ENCODE data around the gene GPR153. TPM values are rescaled to one million over a fixed set of nuclear protein-coding genes. Genes with fewer than 3 reads are reported as not detected.

Gene GPR153
- total and polyA plus RNA-seq, 2 donors (not counting 1 experiment from before 2014, with no cell fraction given): 4.0 to 8.9 TPM

DNA sequence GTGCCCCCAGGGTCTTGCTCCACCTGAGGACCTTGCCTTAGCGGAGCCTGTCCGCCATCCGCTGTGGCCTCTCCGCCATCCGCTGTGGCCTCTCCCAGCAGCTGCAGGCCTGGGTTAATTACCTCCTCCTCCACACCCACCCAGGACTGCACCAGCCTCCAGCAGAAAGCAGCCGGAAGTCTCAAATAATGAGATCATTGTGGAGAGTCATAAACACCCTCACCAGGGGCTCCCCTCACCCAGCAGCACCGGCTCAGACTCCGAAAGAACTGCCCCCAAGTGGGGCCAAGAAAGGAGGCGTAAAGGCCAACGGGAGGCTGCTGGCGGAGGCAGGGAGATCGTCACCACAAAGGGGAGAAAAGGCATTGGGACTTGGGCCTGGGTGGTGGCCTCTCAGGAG, 10.7 kb upstream of the GPR153 start:
- Histone ChIP-seq H3K36me3 (ENCODE audit: control insufficient read depth, insufficient read depth, low read length) (peaks cover 2% of the 10 kb centered on the region), H4K20me1 (ENCODE audit: control insufficient read depth, extremely low read depth, insufficient read depth, low read length) (no peaks in the 10 kb centered on the region), H3K9ac (ENCODE audit: insufficient read depth, low read length) (no peak overlapping the region), H3K4me1 (ENCODE audit: control insufficient read depth, extremely low read depth, insufficient read depth, low read length) (peaks cover 21% of the 10 kb centered on the region), H3K9me3 (ENCODE audit: control insufficient read depth, insufficient read depth, low read depth, low read length) (no peaks in the 10 kb centered on the region), H3K27me3 (ENCODE audit: control insufficient read depth, insufficient read depth, low read length) (no peaks in the 10 kb centered on the region), H3K79me2 (ENCODE audit: control insufficient read depth, insufficient read depth, low read length) (no peaks in the 10 kb centered on the region), H3K4me3 (replicated peaks in 1 of 4; ENCODE audit: control extremely low read depth in 1 of 4, insufficient read depth in 1 of 4, low read depth in 3 of 4, low read length in 4 of 4) (no peak overlapping the region), H3K27ac (ENCODE audit: insufficient read depth, low read length) (no peak overlapping the region), H2AFZ (ENCODE audit: low read length) (no peak overlapping the region), H3K4me2 (ENCODE audit: extremely low read depth, insufficient read depth, low read length) (no peak overlapping the region)
- peak in 1 of 2 donors; percentile 60 for DNase-seq (ENCODE audit: low read depth in 2 of 2)
- TF ChIP-seq CTCF (conservative IDR thresholded peaks at IDR 0.05 in 1 of 2, IDR thresholded peaks at IDR 0.05 in 1 of 2; ENCODE audit: low read depth in 1 of 2, low read length in 2 of 2): no peak
- no peak for TF ChIP-seq EZH2 (IDR thresholded peaks at IDR 0.05; ENCODE audit: low read length, missing control alignments)

DNA sequence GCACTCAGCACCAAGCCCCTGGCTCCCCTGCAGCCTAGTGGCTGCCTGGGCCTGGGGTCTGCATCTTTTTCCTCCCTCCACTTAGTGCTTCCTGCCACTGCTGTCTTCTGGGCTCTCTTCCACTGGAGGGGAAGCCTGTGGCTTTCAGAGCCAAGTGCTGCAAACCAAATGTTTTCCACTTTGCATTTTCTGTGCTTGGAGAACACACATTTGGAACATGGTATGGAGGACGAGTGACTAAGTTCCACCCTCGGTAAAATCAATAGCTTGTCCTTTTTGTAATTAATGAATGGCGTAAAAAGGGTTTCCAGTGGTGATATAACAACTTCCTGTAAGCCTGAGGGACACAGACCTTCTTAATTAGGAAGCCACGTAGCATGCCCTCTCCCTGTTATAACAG, 10.1 kb upstream of the GPR153 start:
- no peak overlapping the region for H2AFZ ChIP-seq (ENCODE audit: low read length)
- H3K27me3 ChIP-seq (ENCODE audit: control insufficient read depth, insufficient read depth, low read length): no peaks in the 10 kb centered on the region
- H3K36me3 ChIP-seq (ENCODE audit: control insufficient read depth, insufficient read depth, low read length): peaks cover 2% of the 10 kb centered on the region
- H3K27ac ChIP-seq (ENCODE audit: insufficient read depth, low read length): no peak overlapping the region
- H3K9ac ChIP-seq (ENCODE audit: insufficient read depth, low read length): no peak overlapping the region
- H3K4me3 ChIP-seq (replicated peaks in 1 of 4; ENCODE audit: control extremely low read depth in 1 of 4, insufficient read depth in 1 of 4, low read depth in 3 of 4, low read length in 4 of 4): no peak overlapping the region
- H4K20me1 ChIP-seq (ENCODE audit: control insufficient read depth, extremely low read depth, insufficient read depth, low read length): no peaks in the 10 kb centered on the region
- no peak for TF ChIP-seq EZH2 (IDR thresholded peaks at IDR 0.05; ENCODE audit: low read length, missing control alignments)
- TF ChIP-seq CTCF (conservative IDR thresholded peaks at IDR 0.05 in 1 of 2, IDR thresholded peaks at IDR 0.05 in 1 of 2; ENCODE audit: low read depth in 1 of 2, low read length in 2 of 2): no peak
- H3K79me2 ChIP-seq (ENCODE audit: control insufficient read depth, insufficient read depth, low read length): no peaks in the 10 kb centered on the region
- H3K9me3 ChIP-seq (ENCODE audit: control insufficient read depth, insufficient read depth, low read depth, low read length): no peaks in the 10 kb centered on the region
- no peak overlapping the region for H3K4me2 ChIP-seq (ENCODE audit: extremely low read depth, insufficient read depth, low read length)
- H3K4me1 ChIP-seq (ENCODE audit: control insufficient read depth, extremely low read depth, insufficient read depth, low read length): peaks cover 16% of the 10 kb centered on the region
- DNase-seq (ENCODE audit: low read depth in 2 of 2): no peak

GRCh38 chr1:6270401-6270800, 9.5 kb upstream of the GPR153 start:
- peaks cover 2% of the 10 kb centered on the region for H3K36me3 ChIP-seq (ENCODE audit: control insufficient read depth, insufficient read depth, low read length)
- no peaks in the 10 kb centered on the region for H3K27me3 ChIP-seq (ENCODE audit: control insufficient read depth, insufficient read depth, low read length)
- no peak overlapping the region for H3K27ac ChIP-seq (ENCODE audit: insufficient read depth, low read length)
- H2AFZ ChIP-seq (ENCODE audit: low read length): no peak overlapping the region
- H3K9me3 ChIP-seq (ENCODE audit: control insufficient read depth, insufficient read depth, low read depth, low read length): no peaks in the 10 kb centered on the region
- H3K9ac ChIP-seq (ENCODE audit: insufficient read depth, low read length): no peak overlapping the region
- peaks cover 12% of the 10 kb centered on the region for H3K4me1 ChIP-seq (ENCODE audit: control insufficient read depth, extremely low read depth, insufficient read depth, low read length)
- DNase-seq (ENCODE audit: low read depth in 2 of 2): no peak
- H3K4me2 ChIP-seq (ENCODE audit: extremely low read depth, insufficient read depth, low read length): no peak overlapping the region
- TF ChIP-seq CTCF (conservative IDR thresholded peaks at IDR 0.05 in 1 of 2, IDR thresholded peaks at IDR 0.05 in 1 of 2; ENCODE audit: low read depth in 1 of 2, low read length in 2 of 2): no peak
- TF ChIP-seq EZH2 (IDR thresholded peaks at IDR 0.05; ENCODE audit: low read length, missing control alignments): no peak
- H3K79me2 ChIP-seq (ENCODE audit: control insufficient read depth, insufficient read depth, low read length): no peaks in the 10 kb centered on the region
- H4K20me1 ChIP-seq (ENCODE audit: control insufficient read depth, extremely low read depth, insufficient read depth, low read length): no peaks in the 10 kb centered on the region
- no peak overlapping the region for H3K4me3 ChIP-seq (replicated peaks in 1 of 4; ENCODE audit: control extremely low read depth in 1 of 4, insufficient read depth in 1 of 4, low read depth in 3 of 4, low read length in 4 of 4)
